HG03095 (cell line): ENCODE data around the gene C12orf50.
"Not testable (repeated sequence)": the region's sequence is repeated elsewhere in the genome, so short reads cannot be mapped to it uniquely, and the experiment has no call there.

Source experiments
- ATAC-seq: cut with Tn5 transposase; IDR thresholded peaks from one replicate; pipeline ENCODE4 v1.9.1; 2021; ENCODE audit warnings: moderate library complexity; ENCODE audit not compliant: unreplicated experiment

C12orf50 gene

GRCh38 chr12:87991483-87991882 lies 37.7 kb downstream of the C12orf50 start:
- no peak for ATAC-seq

DNA sequence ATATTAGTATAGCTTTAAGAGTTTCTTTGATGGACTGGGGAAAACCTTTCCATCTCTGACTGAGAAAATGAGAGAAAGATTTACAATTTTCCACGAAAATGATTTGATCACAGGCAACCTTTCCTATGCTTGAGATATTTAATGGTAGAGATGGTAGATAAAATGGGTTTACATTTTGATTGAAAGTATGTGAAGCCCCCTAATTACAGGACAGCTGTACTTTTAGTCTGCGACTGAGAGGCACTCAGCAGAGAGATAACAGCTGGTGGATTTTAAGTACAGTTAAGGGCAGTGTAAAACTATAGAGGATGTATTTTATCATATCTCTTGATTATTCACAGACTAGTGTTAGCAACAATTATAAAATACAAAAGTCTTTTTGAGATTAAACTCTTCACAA lies 40.7 kb downstream of the C12orf50 start:
- ATAC-seq: no peak

- no peak for ATAC-seq
Observed at GRCh38 chr12:87985069-87985675, 44.0 kb downstream of the C12orf50 start.

GRCh38 chr12:87982208-87982607 lies 47.0 kb downstream of the C12orf50 start:
- no peak for ATAC-seq

GRCh38 chr12:87981495-87981894 lies 47.7 kb downstream of the C12orf50 start:
- no peak for ATAC-seq

DNA sequence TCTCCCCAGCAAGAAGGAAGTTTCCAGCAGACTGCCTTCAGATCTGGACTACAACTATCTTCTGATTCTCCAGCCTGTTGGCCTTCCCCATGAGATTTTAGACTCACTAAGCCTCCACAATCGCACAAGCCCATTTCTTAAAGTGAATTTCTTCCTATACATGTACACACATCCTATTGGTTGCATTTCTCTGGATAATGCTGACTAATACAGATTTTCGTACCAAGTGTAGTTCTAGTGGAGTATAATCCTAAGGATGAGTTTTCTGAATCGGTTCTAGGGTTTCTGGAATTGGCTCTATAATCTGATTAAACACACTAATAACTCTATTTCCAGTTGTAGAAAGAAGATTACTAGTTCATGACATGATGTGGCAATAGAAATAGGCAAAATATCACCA lies 53.3 kb downstream of the C12orf50 start:
- ATAC-seq: no peak

GRCh38 chr12:87967871-87968270 lies 61.3 kb downstream of the C12orf50 start:
- no peak for ATAC-seq

GRCh38 chr12:87960566-87960965 lies 68.6 kb downstream of the C12orf50 start:
- no peak for ATAC-seq

- not testable (repeated sequence) for ATAC-seq
Observed at GRCh38 chr12:87954028-87954427, 75.2 kb downstream of the C12orf50 start.

DNA sequence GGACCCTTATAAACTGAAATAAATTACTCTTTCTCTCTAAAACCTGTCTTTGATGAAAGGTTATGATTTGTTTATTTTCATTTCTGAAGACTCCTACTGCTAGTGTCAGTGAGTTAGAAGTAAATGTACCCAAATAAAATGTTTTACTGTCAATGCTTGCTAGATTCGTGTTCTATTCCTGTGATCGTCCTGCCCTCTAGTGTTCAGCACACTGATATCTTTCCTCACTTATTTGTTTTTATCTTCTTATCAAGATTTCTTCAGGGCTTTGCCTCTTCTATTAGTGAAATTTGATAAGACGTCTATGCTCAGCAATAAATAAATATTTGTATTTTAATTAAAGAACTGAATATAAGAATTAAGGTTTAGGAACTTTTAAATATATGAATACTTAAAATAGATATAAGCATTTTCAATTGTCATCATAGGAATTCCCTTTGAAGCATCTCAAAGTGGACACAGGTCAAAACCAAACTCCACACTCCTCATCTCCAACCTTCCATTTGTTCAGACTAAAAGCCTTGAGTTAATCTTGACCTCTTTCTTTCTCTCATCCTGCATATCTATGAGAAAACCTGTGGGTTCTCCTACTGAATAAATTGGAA lies 75.8 kb downstream of the C12orf50 start:
- ATAC-seq: no peak

DNA sequence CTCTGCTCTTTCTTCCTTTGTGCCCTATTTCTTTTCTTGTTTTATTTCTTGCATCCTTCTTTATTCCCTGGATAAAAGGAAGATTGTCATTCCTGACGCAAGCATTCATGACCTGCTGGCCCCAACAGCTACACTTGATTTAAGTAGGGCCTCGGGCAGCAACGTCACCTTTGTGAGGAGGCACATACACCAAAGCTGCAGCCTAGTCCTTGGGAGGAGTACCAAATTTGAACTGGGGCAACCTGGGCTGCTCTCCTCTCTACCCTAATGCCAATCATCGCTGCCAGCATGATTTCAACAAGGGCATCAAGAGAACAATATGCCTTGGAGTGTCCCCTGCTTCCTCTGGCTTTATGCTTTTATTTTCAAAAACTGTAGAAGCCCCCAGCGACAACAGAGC lies 76.4 kb downstream of the C12orf50 start:
- no peak for ATAC-seq

DNA sequence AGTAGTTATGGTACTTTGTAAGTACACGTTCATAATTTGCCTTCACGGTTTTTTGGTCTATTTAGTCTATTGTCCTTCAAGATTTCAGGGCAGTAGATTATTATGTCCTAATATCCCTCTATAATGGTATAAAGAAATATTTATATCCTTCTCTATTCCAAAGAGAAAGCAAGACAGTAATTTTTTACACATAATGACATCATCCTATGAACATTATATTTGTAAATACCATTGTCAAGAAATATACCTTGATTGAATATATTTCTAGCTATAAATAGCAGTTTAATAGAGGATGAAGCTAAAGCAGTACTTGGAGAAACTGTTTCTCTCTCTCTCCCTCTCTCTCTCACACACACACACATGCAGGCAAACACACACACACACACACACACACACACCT lies 77.0 kb downstream of the C12orf50 start:
- no peak for ATAC-seq

GRCh38 chr12:87943762-87944161 lies 85.4 kb downstream of the C12orf50 start:
- ATAC-seq: no peak

DNA sequence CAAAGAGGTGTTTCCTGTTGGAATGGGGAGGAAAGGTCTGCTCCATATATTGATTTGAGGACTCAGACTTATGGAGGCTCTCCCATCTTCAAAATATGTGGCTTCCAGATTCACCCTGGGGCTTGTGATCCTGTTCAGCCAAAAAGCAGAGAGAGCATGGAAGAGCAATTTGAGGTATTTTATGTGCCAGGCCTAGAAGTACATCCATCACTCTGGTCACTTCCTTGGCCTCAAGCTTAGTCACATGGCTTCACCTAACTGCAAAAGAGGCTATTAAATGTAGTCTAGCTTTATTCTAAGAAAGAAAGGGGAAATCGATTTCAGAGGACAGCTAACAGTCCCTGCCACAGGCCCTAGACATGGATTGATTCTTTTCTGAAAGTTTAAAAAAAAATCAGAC lies 86.2 kb downstream of the C12orf50 start:
- no peak for ATAC-seq

GRCh38 chr12:87939182-87939581 lies 90.0 kb downstream of the C12orf50 start:
- no peak for ATAC-seq

DNA sequence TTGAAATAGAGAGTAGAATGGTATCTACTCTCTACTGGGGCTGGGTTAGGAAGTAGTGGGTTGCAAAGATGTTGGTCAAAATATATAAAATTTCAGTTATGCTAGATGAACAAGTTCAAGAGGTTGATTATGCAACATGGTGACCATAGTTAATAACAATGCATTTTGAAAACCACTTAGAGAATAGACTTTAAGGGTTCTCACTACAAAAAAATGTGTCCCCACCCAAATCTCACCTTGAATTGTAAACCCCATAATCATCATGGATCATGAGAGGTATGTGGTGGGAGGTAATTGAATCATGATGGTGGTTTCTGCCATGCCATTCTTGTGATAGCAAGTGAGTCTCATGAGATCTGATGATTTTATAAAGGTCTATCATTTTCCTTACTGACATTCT lies 94.0 kb downstream of the C12orf50 start:
- ATAC-seq: no peak

- no peak for ATAC-seq
Observed at GRCh38 chr12:87933991-87934390, 95.2 kb downstream of the C12orf50 start.

- no peak for ATAC-seq
Observed at GRCh38 chr12:87931812-87932211, 97.4 kb downstream of the C12orf50 start.

DNA sequence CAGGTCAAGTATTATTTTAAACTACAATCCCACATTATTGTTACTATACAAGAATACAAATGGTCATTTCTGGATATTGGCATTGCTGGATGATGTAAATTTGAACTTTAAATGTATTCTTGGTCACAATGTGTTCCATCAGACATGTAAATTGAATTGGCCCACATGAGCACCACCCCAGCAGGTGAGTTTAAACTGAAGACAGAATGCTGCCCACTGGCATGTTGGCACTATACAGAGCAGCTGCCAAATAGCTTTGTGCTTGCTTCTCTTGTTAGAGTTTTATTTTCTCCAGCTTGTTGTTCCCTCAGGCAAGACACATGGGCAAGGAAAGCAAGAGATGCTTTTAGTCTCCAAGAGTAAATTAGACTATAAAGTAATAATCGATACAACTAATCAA lies 98.6 kb downstream of the C12orf50 start:
- ATAC-seq: no peak
